ENCODE measurements around the gene MGA.

DNA sequence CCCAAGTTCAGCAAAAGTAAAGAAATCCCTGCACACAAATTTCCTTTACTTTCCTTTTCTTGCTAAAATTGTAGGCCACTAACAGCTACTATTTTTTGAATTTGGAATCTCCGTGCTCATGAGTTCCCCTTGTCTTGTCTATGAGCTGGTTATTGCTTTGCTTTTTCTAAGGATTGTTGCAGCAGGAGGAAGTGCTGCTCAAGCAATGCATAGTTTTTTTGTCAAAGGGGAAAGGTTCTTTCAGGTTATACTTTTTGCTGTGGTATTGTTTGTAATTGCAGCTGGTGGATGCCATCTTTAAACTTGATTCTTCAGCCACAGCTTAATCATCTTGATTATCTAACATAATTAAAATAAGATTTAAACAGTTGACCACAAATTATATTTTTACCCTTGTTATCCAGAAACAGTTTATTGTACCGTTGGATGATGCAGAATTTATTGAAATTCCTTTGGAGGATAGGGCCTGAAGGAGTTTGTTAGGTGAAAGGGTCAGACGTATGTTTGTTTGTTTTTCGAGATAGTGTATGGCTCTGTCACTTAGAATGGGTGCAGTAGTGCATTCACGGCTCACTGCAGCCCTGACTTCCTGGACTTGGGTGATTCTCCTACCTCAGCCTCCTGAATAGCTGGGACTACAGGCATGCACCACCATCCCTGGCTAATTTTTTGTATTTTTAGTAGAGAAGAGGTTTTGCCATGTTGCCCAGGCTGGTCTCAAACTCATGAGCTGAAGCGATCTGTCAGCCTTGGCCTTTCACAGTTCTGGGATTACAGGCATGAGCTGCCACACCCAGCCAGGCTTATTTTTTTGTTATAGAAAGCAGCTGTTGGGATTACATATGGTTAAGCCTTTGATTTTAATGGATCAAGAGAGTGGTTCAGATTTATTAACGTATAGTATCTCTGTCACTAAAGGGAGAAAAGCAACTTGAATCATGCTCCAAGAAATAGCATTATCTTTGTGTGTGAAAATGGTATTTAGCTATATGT lies 11.7 kb downstream of the MGA start:
- TF ChIP-seq, protein P1, sequence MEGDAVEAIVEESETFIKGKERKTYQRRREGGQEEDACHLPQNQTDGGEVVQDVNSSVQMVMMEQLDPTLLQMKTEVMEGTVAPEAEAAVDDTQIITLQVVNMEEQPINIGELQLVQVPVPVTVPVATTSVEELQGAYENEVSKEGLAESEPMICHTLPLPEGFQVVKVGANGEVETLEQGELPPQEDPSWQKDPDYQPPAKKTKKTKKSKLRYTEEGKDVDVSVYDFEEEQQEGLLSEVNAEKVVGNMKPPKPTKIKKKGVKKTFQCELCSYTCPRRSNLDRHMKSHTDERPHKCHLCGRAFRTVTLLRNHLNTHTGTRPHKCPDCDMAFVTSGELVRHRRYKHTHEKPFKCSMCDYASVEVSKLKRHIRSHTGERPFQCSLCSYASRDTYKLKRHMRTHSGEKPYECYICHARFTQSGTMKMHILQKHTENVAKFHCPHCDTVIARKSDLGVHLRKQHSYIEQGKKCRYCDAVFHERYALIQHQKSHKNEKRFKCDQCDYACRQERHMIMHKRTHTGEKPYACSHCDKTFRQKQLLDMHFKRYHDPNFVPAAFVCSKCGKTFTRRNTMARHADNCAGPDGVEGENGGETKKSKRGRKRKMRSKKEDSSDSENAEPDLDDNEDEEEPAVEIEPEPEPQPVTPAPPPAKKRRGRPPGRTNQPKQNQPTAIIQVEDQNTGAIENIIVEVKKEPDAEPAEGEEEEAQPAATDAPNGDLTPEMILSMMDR (IDR thresholded peaks at IDR 0.05), result no peak
- TF ChIP-seq EP300 (IDR thresholded peaks at IDR 0.05) (no peak), POLR2A (IDR thresholded peaks at IDR 0.05) (no peak)

Measured in tibial nerve (tissue), 4 donors.